RPMI8226 (cell line): ENCODE data around the gene ACD.

Source experiments
- DNase-seq: peaks from one replicate; pipeline ENCODE4 v3.0.0-alpha.2; 2015

ACD gene

GRCh38 chr16:67675579-67675935, 15.5 kb upstream of the ACD start:
- DNase-seq: no peak

DNA sequence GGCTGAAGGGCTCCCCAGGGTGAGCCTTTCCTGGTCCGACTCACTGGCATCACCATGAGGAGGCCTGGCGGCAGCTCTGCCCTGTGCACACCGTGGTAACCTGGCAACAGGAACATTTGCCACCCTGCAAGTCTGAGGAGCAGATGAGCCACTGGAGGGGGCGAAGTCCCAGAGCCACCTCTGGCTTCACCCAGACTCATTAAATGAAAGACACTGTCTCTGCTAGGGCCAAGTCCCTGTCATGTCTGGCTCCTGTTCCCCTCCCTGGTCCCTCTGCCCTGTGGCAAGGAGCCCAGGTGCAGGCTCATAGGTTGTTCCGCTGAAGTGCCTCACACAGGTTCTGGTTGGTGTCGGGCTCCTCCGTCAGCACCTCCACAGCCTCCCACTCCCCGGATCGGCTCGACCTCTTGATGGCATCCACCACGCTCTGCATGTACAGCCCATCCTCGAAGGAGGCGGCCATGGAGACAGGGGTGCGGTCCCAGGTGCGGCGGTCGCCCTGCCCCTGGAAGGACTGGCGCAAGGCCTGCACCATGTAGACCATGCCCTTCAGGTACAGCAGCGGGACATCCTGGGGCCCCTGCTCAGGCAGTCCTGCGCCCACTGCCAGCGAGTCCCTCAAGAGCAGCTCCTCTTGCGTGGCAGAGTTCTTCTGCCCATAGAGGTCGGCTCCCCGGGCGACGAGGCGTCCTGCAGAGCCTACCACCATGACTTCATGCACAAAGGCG, 15.0 kb upstream of the ACD start:
- no peak for DNase-seq

DNA sequence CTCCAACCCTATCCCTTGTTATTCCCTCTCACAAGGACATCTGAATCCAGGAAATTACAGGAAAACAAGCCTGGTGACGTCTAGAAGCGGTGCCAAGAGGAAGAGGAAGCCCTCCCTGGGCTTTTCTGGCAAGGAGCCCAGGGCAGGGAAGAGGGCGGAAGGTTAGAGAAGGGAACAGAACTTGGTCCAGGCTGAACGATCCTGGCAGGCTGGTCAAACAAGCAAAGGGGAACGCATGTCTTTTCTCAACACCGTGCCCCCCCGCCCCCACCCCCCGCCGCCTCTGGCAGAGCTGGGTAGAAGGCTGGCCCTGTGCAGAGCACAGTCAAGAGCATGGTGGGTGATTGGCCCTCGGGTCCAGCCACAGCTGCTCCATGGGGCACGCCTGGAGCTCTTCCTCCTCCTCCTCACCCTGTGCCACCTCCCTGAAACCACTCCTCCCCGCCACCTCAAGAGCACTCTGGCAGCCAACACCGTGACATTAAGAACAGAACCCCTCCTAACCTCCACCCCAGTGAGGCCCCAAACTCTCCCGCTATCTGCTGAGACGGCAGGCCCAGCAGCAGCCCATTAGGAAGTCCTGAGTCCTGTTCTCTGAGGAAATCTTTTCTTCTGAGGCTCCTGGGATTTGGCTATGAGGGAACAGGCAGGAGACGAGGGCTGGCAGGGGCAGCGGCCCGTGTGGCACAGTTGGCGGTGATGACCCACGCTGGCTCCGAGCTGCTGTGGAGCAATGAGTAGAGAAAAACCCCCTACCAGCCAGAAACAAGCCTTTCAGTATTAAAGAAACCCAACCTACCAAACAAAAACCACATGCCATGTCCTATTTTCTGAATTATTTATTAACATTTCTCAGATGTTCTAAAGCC, 13.9 kb upstream of the ACD start:
- DNase-seq: no peak

- peak; percentile 73 for DNase-seq
Measured at GRCh38 chr16:67672739-67673662, 12.9 kb upstream of the ACD start.

- DNase-seq: no peak
Measured at GRCh38 chr16:67672306-67672705, 12.2 kb upstream of the ACD start.

DNA sequence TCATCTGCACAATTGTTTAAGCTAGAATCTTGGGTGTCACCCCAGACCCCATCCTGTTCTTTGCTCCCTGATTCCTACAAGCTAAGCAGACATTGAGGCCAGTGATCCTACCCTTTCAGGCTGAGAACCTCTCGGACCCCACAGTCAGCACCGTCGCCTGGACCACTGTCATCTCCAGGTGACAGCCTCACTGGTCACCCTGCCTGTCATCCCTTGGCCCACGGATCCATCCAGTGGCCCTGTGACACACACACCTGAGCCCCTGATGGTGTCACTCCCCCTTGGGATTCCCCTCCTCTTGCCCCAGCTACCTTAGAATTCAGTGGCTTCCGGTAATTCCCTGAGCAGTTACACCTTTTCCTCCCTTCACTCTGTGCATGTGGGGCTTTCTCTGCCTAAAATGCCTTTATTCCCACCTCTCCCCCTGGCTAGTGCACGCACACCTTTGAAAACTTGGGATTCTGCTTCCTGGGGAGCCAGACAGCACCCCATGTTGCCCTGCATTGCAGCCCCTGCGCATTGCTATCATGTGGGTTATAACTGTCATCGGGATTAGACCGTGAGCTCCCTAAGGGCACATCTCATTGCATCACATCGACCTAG, 9.5 kb upstream of the ACD start:
- no peak for DNase-seq

- peak; percentile 48 for DNase-seq
Measured at GRCh38 chr16:67668495-67669157, 8.6 kb upstream of the ACD start.

DNA sequence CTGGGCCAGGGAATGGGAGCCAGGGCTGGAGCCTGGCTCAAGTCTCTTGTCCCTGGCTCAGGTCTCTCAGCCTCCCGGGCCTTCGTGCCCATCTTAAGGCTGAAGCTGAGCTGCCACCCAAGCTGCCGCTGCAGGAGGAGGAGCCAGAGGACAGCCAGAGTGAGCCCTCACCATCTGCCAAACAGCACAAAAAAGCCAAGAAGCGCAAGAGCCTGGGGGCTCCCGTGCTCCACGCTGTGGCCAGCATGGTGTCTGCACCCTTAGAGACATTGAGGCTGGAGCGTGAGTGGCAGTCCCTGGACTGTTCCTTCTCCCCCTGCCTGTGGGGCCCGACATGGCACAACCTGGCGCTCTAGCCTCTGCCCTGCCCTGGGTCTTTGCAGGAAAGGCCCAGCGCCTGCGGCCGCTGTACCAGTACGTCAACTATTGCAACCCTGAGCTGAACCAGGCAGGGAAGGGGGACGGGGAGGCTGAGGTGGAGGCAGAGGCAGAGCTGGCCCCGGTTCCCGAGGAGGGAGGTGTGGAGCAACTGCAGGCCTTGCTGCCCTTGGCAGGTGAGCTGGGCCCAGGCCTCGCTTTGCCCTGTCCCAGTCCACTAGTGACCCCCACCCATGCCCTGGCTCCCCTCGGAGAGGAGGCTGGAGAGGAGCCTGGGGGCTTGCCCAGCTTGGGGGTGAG, 7.9 kb upstream of the ACD start:
- DNase-seq: peak; percentile 99

DNA sequence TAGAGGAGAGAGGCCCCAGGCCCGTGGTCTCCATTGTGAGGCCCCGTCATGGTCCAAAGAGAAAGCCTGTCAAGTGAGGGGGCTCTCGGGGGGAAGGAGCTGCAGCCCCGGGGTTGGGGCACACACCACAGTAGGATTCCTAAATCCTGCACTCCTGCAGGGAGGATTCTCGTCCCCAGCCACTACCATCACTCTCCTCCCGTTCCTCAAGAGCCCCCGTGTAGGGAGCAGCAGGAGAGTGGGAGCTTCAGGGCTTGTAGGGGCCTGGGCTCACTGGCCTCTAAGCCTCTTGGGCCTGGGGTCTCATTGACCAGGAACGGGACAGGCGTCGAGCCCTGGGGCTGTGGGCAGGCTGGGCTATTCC, 7.4 kb upstream of the ACD start:
- no peak for DNase-seq

DNA sequence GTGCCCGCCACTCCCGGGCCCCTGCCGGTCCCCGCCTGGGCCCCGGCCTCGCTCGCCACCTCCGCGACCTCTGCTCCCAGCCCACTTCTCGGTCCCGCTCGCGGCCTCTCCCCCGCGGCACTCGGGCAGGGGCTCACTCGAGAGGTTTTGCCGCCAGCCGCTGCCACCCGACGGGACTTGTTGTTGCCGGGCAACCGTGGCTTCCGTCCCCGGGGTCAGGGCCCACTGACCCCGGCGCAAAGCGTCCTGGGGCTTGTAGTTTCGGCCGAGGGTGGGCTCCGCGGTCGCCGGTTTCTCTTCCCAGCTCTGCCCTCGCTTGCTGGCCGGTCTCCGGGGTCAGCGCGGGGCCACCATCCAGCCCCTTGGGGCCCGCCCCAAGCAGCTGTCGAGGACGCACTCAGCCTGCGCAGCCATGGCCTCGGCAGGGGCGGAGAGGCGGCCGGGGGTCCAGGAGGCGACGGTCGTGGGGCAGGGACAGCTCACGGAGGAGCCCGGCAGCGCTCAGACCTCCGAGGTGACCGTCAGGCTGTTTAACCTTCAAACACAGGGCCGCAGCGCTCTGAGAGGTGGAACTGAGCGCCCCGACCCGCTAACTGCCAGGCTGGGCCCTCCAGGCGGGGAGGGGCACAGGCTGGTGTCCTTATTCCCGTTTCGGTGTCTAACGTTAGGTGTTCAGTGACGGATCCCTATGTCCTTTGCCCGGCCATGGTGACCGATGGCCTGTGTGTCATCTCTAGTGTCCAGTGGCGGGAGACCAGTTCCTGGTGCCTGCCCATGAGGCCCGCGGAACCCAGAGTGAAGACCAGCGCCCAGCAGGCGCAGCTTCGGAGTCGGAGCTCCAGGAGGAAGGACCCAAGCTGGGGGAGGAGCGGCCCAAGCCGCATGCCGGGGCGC, 6.7 kb upstream of the ACD start, which contains the start of the genes C16orf86 and ENKD1:
Gene C16orf86, plus strand, starts transcription at position 256 of the 894 bp plus-strand sequence. Its CDS starts 157 bp downstream, at position 413.
Gene ENKD1, minus strand, starts transcription at position 192 of the 894 bp plus-strand sequence. CDS start 308 bp downstream, outside the sequence.
- DNase-seq: peak; percentile 94

GRCh38 chr16:67666032-67666551, 6.0 kb upstream of the ACD start:
- DNase-seq: peak; percentile 58

- DNase-seq: no peak
Measured at GRCh38 chr16:67665598-67665997, 5.5 kb upstream of the ACD start.

DNA sequence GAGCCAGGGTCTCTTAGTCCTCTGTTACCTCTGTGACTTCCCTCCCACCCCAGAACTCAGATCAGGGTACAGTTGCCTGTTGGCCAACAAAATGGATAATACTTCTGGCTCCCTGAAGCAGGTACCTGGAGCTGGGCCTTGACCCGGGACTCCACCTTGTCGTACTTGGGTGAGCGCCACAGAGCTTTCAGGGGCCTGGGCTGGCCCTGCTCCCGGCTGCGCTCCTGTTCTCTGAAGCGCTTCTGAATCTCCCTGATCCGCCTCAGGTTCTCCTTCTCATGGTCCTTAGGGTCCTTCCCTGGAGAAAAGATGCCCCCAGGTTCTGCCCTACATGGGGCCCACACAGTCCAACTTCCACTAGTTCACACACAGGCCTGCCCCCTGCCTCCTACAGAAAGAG, 4.8 kb upstream of the ACD start:
- DNase-seq: no peak

DNA sequence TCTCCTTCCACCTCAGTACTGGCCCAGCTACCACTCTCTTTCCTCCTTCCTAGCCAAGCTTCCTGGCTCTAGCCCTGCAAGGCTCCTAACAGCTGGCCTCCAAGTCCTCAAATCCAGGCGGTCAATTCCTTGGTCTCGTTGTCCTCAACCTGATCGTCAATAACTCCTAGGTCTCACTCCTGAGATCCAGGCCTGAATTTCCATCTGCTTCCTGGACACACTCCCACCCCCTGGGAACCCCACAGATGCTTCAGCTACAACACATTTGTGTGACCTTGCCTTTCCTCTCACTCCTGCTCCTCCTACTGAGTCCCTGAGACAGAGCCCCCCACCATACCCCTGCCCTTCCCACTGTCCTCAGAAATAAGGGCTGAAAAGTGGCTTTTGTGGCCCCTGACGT, 4.2 kb upstream of the ACD start:
- DNase-seq: no peak

GRCh38 chr16:67663877-67664222, 3.8 kb upstream of the ACD start:
- no peak for DNase-seq

- DNase-seq: no peak
Measured at GRCh38 chr16:67663151-67663876, 3.3 kb upstream of the ACD start.

- no peak for DNase-seq
Measured at GRCh38 chr16:67662653-67663010, 2.6 kb upstream of the ACD start.

DNA sequence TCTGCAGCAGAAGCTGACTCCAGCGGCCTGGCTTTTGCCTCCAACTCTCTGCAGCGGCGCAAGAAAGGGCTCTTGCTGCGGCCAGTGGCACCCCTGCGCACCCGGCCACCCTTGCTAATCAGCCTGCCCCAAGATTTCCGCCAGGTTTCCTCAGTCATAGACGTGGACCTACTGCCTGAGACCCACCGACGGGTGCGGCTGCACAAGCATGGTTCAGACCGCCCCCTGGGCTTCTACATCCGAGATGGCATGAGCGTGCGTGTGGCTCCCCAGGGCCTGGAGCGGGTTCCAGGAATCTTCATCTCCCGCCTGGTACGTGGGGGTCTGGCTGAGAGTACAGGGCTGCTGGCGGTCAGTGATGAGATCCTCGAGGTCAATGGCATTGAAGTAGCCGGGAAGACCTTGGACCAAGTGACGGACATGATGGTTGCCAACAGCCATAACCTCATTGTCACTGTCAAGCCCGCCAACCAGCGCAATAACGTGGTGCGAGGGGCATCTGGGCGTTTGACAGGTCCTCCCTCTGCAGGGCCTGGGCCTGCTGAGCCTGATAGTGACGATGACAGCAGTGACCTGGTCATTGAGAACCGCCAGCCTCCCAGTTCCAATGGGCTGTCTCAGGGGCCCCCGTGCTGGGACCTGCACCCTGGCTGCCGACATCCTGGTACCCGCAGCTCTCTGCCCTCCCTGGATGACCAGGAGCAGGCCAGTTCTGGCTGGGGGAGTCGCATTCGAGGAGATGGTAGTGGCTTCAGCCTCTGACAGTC, 2.0 kb upstream of the ACD start:
- no peak for DNase-seq
